Esophagus (tissue), 2 donors: ENCODE data around the gene SLIT3. TPM values are rescaled to one million over a fixed set of nuclear protein-coding genes. Genes with fewer than 3 reads are reported as not detected.

Experiments used
- H3K27ac ChIP-seq, 2 donors: one replicate each; pipeline ENCODE4 v1.5.1; 2013; ENCODE audit warnings: low read depth in 2 of 2, mild to moderate bottlenecking in 2 of 2, inconsistent platforms in 1 of 2, low read length in 1 of 2, moderate library complexity in 1 of 2
- H3K27me3 ChIP-seq, 2 donors: one replicate each; pipeline ENCODE4 v1.6.1; 2013; ENCODE audit warnings: low read length in 2 of 2, control low read depth in 1 of 2, mild to moderate bottlenecking in 1 of 2; ENCODE audit not compliant: insufficient read depth in 2 of 2, control insufficient read depth in 1 of 2
- H3K36me3 ChIP-seq, 2 donors: one replicate each; pipeline ENCODE4 v1.6.1; 2013; ENCODE audit warnings: low read length in 1 of 2; ENCODE audit not compliant: control insufficient read depth in 2 of 2, insufficient read depth in 2 of 2
- H3K4me1 ChIP-seq, 2 donors: one replicate each; pipeline ENCODE4 v1.6.1; 2013; ENCODE audit warnings: low read length in 1 of 2; ENCODE audit not compliant: control insufficient read depth in 2 of 2, insufficient read depth in 2 of 2
- H3K4me3 ChIP-seq, 2 donors: one replicate each; pipeline ENCODE4 v1.5.1; 2013; ENCODE audit warnings: low read length in 2 of 2, mild to moderate bottlenecking in 2 of 2, low read depth in 1 of 2, moderate library complexity in 1 of 2
- H3K9me3 ChIP-seq, 2 donors: one replicate each; pipeline ENCODE4 v1.6.1; 2013; ENCODE audit warnings: mild to moderate bottlenecking in 2 of 2, low read depth in 1 of 2, low read length in 1 of 2, moderate library complexity in 1 of 2; ENCODE audit not compliant: control insufficient read depth in 2 of 2, insufficient read depth in 1 of 2
- WGBS, 2 donors: extraction: QIAGEN DNeasy Blood & Tissue Kit; methylation state at CpG; one replicate each; pipeline ENCODE4 v1.1.7; 2013; 5-methylcytosine and 5-hydroxymethylcytosine counted together
- polyA plus RNA-seq, 2 donors: library from polyadenylated mRNA; stranded (reverse); fragments of 200-250 nt; gene quantifications; one replicate each; pipeline ENCODE4 v1.2.3, GENCODE V29; 2013
- donor health status: healthy with polysubstance abuse.
- donor health status: Bipolar disorder and iron deficiency.

The SLIT3 gene
- polyA plus RNA-seq, 2 donors: 0.53 to 2.0 TPM

DNA sequence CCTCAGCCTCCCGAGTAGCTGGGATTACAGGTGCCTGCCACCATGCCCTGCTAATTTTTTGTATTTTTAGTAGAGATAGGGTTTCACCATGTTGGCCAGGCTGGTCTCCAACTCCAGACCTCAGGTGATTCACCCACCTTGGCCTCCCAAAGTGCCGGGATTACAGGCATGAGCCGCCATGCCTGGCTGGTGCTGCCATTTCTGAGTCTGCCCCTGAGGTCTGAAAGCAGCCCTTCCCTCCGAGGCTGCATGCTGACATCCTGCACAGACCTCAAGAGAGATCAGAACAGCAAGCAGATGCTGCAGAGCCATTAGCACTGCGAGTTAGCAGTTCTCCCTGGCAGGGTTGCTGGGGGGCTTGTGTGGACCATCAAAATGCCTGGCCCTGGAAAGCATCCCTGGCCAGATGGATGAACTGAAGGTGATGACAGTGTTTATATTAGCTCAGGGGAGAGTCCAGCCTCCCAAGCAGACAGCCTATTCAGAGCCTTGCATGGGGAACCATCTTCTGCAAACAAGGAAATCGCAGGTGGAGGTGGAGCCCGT, 545.3 kb downstream of the SLIT3 start:
- no peaks in the 10 kb centered on the region for H3K36me3 ChIP-seq
- no peak overlapping the region for H3K27ac ChIP-seq
- whole genome bisulfite sequencing, 2 donors: 79 to 82% methylated on average over 7 of the region's 7 CpGs
- no peaks in the 10 kb centered on the region for H3K4me1 ChIP-seq
- no peaks in the 10 kb centered on the region for H3K9me3 ChIP-seq
- no peak overlapping the region for H3K4me3 ChIP-seq
- H3K27me3 ChIP-seq: no peaks in the 10 kb centered on the region

DNA sequence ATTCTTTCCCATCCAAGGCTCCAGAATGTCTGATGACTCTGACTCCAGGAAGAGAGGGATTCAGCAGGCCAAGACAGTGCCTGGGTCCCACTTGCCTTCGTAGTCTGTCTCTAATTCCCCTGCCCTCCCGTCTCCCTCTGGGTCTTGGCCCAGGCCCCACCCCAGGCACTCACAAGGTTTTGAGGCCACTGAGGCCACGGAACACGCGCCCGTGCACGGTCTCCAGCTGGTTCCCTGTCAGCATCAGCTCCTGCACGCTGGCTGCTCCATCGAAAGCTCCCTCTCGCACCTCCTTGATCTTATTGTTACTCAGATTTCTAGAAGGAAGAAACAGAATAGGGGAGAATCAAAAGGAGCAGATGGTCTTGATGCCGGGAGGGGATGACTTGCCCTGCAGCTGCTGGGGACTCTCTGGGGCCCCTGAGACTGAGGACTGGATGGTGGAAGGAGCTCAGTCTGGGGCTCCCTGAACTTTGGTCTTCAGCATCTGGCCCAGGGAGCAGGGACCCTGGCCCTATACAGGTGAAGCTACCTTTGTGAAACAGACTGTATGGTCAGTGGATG, 547.2 kb downstream of the SLIT3 start:
- Histone ChIP-seq H3K27ac (no peak overlapping the region), H3K27me3 (no peaks in the 10 kb centered on the region), H3K4me3 (no peak overlapping the region), H3K4me1 (no peaks in the 10 kb centered on the region), H3K36me3 (no peaks in the 10 kb centered on the region), H3K9me3 (no peaks in the 10 kb centered on the region)
- 84 to 90% methylated on average over 11 of the region's 11 CpGs for WGBS, 2 donors

DNA sequence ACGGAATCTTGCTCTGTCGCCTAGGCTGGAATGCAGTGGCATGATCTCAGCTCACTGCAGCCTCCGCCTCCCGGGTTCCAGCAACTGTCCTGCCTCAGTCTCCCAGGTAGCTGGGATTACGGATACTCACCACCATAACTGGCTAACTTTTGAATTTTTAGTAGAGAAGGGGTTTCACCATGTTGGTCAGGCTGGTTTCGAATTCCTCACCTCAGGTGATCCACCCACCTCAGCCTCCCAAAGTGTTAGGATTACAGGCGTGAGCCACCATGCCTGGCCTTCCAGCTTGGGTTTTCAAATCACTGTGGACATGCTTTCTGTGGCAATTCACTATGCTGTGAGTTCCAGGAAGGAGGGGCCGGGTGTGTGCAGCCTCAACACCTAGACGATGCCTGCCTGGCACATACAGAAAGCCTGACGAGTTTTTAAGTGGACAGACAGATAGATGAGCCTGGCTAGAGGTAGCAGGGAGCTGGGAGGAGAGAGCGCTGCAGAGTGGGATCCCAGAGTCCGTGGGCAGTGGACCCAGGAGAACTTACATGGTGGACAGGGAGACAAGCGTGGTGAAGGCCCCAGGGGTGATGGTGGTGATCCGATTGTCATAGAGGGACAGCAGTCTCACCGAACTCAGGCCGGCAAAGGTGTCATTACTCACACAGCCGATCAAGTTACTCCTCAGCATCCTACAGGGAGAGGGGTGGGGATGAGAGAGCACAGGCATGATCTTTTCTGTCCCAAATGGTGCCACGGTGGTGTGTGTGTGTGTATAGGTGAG, 548.3 kb downstream of the SLIT3 start:
- no peak overlapping the region for H3K4me3 ChIP-seq
- WGBS, 2 donors: 87% methylated on average over 18 of the region's 18 CpGs
- no peaks in the 10 kb centered on the region for H3K4me1 ChIP-seq
- no peak overlapping the region for H3K27ac ChIP-seq
- H3K9me3 ChIP-seq: no peaks in the 10 kb centered on the region
- no peaks in the 10 kb centered on the region for H3K36me3 ChIP-seq
- no peaks in the 10 kb centered on the region for H3K27me3 ChIP-seq

DNA sequence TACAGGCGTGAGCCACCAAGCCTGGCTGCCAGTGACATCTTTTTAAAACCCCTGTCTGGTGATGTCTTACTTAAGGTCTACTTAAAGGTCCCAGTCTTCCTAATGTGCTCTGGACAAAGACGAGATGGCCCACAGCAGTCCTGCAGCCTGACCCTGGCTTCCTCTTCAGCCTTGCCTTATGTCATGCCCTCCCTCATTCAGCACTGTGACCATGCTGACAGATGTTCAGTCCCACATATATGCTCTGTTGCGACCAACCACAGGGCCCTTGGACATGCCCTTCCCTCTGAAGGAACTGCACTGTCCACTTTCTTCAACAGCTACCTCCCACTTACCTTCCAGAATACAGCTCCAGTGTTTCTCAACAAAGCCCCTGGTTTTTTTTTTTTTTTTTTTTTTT, 548.9 kb downstream of the SLIT3 start:
- Histone ChIP-seq H3K4me1 (no peaks in the 10 kb centered on the region), H3K9me3 (no peaks in the 10 kb centered on the region), H3K27me3 (no peaks in the 10 kb centered on the region), H3K4me3 (no peak overlapping the region), H3K36me3 (no peaks in the 10 kb centered on the region), H3K27ac (no peak overlapping the region)
- WGBS, 2 donors: 88 to 91% methylated on average over 3 of the region's 3 CpGs

DNA sequence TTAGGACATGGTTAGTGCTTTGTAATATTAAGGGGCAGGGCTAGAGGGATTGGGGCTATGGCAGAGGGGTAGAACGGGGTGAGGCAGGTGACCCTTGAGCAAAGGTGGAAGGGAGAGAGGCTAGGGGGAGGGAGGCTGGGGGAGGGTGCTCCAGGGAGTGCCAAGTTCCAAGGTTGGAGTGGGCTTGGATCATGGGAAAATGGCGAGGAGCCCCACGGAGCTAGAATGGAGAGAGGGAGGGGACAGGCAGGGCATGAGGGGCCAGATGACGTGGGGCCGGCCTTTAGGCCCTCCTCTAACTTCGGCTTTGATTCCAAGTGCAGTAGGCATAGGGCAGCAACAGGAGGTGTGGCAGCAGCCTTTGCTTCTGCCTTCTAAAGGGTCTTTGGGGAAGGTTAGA, 550.0 kb downstream of the SLIT3 start:
- 64 to 84% methylated on average over 6 of the region's 6 CpGs for WGBS, 2 donors
- H3K4me1 ChIP-seq: no peaks in the 10 kb centered on the region
- H3K9me3 ChIP-seq: no peaks in the 10 kb centered on the region
- H3K27ac ChIP-seq: no peak overlapping the region
- no peak overlapping the region for H3K4me3 ChIP-seq
- no peaks in the 10 kb centered on the region for H3K27me3 ChIP-seq
- H3K36me3 ChIP-seq: no peaks in the 10 kb centered on the region

DNA sequence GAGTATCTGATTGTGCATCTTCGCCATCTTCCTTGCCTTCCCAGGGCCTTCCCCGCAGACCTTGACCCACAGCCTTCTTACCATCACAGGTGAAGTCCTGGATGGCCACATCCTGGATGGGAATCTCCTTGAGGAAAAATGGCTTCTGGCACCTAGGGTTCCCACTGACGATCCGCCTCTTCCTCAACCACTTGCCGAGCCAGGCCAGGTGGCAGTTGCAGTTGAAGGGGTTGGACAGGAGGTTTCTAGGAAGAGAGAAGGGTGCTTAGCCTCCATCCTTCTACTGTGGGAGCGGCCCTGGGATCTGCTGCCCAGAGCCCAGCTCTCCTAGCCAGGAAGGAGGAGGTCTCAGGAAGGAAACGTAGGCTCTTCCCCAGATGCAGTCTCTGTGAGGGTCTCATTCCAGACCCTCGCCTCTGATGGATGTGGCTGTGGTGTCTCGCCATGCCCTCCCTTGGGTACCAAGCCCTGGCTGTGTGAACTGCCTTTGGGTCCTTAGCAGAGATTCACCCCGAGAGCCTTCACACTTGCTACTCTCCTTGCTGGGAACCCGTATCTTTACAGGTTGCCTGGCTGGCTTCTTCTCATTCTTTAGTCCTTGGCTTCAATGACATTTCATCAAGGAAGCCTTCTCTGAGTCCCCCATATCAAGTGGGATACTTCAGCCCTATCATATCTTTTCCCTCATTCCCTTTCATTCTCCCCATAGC, 551.4 kb downstream of the SLIT3 start:
- Histone ChIP-seq H3K9me3 (no peaks in the 10 kb centered on the region), H3K36me3 (no peaks in the 10 kb centered on the region), H3K4me3 (no peak overlapping the region), H3K4me1 (no peaks in the 10 kb centered on the region), H3K27ac (no peak overlapping the region), H3K27me3 (no peaks in the 10 kb centered on the region)
- WGBS, 2 donors: 92 to 95% methylated on average over 11 of the region's 11 CpGs

DNA sequence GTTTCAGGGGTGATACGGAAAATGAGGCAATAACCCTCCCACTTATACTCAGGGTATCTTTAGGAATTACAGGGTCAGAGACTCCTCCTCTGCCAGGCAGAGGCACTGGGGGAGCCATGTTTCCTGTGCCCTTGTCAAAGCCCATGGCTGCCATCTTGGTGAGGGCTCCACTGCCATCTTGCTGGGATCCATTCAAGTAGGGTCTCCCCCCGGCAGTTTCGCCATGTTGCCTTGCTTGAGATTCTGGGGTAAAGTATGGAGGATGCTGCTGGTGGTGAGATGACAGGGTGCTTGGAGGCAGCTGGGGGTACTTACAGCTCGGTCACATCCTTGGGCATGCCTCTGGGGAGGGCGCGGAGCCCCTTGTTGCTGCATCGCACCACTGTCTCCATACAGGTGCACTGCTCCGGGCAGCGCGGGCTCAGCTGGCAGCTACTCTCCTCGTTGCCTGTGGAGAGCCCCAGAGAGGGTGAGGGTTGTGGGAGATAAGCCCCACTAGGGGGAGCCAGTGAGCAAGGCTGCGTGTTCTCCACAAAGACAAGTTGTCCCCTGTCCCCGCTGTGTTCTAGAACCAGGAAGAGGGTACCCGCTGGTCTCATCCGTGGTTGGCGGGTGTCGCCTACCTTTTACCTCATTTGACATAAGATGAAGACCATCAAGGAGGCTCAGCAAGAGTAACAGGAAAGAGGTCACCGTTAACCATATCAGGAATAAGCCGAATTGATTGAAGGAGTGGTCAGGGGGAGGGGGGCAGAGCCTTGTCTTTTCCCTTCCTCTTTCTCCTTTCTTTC, 552.8 kb downstream of the SLIT3 start:
- Histone ChIP-seq H3K4me1 (no peaks in the 10 kb centered on the region), H3K9me3 (no peaks in the 10 kb centered on the region), H3K27ac (no peak overlapping the region), H3K36me3 (no peaks in the 10 kb centered on the region), H3K27me3 (no peaks in the 10 kb centered on the region), H3K4me3 (no peak overlapping the region)
- 72 to 76% methylated on average over 19 of the region's 19 CpGs for WGBS, 2 donors

DNA sequence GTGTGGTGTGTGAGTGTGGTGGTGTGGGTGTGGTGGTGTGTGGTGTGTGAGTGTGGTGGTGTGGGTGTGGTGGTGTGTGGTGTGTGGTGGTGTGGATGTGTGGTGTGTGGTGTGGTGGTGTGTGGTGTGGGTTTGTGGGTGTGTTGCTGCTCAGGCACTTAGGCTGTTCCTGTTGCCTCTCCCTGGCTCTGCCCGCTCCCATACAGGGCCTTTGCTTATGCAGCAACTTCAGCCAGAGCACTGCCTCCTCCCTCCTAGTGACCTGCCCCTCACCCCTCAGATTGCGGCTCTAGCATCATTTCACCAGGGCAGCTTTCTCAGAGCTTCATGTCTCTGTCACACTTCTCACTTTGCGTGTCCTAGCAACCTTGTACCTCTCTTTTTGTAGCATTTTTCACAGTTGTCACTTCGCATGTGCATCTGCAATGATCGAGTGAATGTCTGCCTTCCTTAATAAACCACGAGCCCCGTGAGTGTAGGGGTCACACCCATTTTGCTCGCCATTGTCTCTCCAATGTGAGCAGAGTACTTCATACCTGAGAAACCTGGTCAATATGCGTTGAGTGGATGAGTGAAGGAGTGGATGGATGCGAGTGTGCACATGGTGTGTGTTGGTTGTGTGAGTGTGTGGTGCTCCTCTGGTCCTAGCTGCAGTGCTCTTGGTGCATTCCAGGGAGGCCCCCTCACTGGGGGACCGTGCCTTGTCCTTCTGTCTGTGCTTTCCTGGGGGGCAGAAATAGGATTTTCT, 553.9 kb downstream of the SLIT3 start:
- H3K4me3 ChIP-seq: no peak overlapping the region
- H3K4me1 ChIP-seq: no peaks in the 10 kb centered on the region
- H3K27me3 ChIP-seq: no peaks in the 10 kb centered on the region
- no peaks in the 10 kb centered on the region for H3K36me3 ChIP-seq
- no peaks in the 10 kb centered on the region for H3K9me3 ChIP-seq
- no peak overlapping the region for H3K27ac ChIP-seq
- WGBS, 2 donors: 82 to 89% methylated on average over 11 of the region's 11 CpGs
